HL-60/S4 treated with phorbol 12-myristate 13-acetate at 8.2 ng/mL for 4 days and 3 days (cell line): ENCODE results near the gene GJA3.

Experiments used
- in situ Hi-C: fragments of 300-500 bp; cut with MboI; formaldehyde crosslinking; loops from 2 replicates; pipeline ENCODE4 v1.15.0; 2022; ENCODE audit warnings: low sequenced_read_pairs

Gene GJA3

DNA sequence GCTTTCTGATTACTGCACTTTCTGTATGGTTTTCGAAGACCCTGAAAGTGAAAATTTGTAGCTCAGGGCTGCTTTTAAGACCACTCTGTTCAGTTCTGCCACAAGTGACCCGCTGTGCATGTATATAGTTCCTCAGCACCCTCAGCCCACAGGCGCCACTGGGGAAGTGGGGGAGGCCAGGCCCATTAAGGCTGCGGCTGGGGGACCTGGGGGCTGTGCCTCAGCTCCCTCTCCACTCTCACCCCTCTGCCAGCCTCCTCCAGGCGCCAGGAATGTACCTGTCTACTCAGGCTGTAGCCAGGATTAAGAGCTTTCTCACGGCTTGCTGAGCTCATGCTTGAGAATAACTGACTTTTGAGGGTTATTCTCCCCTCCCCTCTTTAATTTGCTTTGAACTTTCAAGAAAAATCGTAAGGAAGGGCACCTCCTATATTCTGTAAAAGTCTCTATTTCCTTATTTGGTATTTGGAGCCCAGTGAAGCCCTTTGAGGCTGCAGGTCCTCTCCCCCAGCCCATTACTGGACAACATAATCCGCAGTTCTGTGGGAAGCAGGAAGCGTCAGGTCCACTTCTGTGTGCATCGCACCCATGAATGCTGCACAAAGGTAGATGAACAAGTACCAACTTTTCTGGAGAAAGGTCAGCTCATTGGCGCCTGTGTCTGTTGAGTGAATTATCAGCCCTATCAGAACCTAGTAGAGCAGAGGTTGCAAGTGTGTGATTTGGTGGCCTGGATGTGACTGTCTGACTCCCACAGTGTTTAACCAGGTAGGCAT, 29.6 kb downstream of the GJA3 start:
- in situ Hi-C loops, result no loop called here

DNA sequence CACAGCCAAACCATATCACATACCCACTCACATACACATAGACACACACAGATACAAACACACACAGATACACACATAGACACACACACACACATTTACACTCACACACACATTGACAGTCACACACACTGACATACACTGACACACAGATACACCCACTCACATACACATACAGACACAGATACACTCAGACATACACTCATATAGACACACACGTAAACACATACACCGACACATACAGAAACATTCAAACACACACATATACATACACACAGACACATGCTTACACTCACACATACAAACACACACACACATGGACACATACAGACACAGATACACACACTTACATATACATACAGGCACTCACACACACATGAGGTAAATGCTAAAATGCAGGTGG, 30.2 kb downstream of the GJA3 start:
- in situ Hi-C loops, result no loop called here

DNA sequence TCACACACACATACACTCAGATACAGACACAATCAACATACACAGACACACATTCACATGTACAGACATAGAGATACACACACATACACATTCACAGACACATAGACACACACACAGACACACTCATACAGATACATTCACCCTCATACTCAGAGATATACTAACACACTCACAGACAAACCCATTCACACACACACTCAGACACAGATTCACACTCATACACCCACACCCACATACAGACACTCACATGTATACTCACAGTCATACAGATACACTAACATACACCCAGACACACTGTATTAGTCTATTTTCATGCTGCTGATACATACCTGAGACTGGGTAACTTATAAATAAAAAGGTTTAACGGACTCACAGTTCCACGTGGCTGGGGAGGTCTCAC, 30.8 kb downstream of the GJA3 start:
- in situ Hi-C loops, result no loop called here

DNA sequence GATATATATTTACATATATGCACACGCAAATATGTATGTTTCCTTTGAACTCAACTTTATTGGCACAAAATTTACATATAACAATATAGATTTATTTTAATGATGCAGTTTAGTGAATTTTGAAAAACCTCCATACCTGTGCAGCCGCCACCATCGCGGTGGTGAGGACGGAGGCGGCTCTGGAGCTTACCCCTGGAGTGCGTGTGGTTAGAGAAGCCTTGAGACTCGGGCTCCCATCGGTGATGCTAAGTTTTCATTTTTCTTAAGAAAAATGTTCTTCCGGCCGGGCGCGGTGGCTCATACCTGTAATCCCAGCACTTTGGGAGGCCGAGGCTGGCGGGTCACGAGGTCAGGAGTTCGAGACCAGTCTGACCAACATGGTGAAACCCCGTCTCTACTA, 31.8 kb downstream of the GJA3 start:
- in situ Hi-C loops, result no loop called here

- in situ Hi-C loops, result no loop called here
These were observed 32.4 kb downstream of the GJA3 start for GRCh38 chr13:20128459-20128931.

GRCh38 chr13:20127562-20128458, 33.0 kb downstream of the GJA3 start:
- in situ Hi-C loops, result no loop called here

DNA sequence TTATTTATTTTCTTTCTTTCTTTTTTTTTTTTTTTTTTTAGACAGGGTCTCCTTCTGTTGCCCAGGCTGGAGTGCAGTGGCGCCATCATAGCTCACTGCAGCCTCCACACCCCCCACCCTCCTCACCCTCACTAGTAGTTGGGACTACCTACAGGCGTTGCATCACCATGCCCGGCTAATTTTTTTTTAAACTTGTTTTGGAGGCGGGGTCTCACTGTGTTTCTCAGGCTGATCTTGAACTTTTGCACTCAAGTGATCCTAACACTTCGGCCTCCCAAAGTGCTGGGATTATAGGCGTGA, 33.6 kb downstream of the GJA3 start:
- in situ Hi-C loops, result no loop called here

DNA sequence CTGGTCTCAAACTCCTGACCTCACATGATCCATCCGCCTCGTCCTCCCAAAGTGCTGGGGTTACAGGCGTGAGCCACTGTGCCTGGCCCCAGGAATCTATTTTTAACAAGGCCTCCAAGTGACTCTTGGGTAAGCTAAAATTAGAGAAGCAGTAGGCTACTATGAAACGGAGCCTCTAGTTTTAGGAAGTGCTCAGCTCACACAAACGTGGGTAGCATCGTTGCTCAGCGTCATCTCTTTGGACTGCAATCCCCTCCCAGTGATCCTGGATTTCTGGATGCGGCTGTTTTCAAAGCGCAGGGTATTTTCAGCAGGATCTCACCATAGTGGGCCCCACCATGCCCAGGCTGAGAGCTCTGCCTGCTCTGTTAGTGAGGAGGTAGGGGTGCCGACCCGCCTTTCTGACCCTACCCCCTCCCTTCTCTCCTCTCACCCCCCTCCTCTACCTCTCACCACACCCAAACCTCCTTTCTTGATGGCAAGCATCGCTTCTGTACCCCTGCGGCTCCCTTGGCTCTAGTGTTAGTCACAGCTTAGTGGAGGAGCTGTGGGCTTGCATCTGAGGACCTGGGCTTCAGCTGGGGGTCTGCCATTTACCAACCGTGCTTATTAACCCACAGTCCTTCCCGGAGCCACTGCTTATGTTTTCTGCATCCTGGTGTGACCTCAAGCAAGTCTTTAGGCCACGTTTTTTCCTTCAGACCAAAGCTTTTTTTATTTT, 34.2 kb downstream of the GJA3 start:
- in situ Hi-C loops, result no loop called here

- in situ Hi-C loops, result no loop called here
These were observed 35.1 kb downstream of the GJA3 start for GRCh38 chr13:20125783-20126165.

DNA sequence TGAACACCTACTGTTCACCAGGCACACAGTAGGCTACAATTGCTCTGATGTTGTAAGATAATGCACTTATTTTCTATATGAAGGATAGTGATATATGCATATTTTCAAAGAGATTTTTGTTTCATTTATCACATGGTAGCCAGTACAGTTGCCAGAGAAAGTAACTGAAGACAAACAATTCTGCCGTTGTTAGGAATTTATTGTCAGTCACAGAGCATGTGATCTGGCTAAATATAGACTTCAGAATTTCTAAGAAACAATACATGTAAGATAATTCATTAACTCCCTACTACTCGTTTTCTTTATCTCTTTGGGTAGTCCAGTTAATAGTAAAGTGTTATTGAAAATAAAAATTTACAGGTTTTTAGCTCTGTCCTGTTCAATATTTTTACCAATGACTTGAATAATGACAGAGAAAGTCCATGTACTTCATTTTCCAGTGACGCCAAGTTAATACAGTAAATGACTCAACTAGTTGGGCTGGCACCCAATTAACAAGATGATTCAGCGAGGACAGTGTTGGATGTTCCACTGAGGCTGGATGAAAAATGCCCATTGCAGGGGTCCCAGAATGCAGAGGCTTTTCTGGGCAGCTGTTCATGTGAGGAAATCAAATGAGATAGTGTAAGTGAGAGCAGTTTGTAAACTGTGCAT, 35.6 kb downstream of the GJA3 start:
- in situ Hi-C loops, result no loop called here

- in situ Hi-C loops, result no loop called here
These were observed 36.5 kb downstream of the GJA3 start for GRCh38 chr13:20124303-20124702.

- in situ Hi-C loops, result no loop called here
These were observed 39.7 kb downstream of the GJA3 start for GRCh38 chr13:20121159-20121525.

- in situ Hi-C loops, result no loop called here
These were observed 40.9 kb downstream of the GJA3 start for GRCh38 chr13:20119960-20120359.

DNA sequence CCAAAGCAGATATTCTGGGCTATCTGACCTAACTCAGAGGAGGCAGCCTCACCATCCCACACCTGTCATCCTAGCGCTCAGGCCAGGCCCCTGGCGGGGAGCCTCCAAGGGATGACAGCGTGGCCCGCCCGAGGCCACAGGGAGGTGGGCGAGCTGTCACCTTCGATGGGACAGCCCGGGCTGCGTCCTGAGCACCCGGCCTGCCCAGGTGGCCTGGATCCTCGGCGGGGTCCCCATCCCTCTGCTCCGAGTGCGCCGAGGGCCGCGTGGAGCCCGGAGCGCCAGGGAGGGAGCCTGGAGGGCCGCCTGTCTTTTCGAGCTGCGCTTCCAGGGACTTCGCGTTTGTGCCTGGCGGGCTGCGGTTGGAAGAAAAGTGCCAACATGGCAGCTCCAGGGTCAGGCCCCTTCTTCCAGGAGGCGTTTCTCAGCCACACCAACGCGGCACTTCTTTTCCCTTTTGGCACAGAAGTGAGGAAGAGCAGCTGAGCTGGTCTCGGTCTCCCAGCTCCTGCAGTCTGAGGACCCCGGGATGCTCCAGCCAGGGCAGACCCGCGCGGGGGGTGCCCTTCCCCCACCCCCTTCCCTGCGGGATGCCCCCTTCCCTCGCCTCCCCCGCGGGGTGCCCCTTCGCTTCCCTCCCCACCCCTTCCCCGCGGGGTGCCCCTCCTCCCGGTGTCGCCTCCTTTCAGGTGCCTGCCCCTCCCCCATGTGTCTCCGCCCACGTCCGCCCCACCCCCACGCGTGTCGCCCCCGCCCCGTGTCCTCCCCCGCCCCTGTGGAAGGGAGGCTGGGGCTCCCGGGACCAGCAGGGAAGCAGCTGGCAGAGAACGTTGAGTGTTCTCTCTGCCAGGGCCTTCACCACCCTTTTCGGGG, 42.3 kb downstream of the GJA3 start:
- in situ Hi-C loops, result no loop called here

- in situ Hi-C loops, result no loop called here
These were observed 44.6 kb downstream of the GJA3 start for GRCh38 chr13:20116213-20116612.

DNA sequence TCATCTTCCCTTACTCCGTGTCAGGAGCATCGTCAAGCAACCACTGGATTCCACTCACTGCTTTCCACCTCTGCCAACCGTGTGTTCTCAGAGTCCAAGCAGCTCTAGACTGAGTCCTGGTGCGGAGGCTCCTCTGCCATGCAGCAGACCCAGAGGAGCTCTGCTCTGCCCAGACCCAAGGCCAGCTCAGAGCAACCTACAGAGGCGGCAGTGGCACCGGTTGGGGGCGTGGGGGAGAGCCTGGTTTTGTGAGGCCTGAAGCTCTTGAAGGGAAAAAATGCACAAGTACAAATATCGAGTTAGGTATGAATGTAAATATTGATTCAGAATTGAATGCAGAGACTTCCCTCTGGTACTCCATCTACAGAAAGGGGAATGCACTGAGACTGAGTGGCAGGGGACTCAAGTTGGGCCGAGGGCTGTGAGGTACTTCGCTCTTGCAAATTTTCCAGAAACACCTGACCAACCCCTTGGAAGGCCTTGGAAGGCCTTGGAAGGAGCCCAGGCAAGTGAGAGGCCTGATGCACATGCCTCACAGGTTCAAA, 46.7 kb downstream of the GJA3 start:
- in situ Hi-C loops, result no loop called here

DNA sequence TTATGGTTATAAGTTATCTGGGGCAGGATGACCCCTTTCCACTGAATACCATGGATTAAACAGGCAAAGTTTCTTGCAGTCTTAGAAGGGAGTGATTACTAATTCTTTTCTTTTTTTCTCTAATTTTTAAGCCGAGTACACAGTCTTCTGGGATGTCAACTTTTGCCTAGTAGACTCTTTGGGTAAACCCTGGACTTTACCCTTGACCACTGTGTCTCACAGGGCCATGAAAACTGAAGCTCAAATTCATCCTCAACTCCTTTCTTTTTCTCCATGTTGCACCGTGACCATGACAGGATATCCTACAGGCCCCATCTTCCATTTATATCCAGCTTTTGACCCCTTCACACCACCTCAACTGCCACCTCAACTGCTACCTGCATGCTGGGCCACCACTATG, 51.8 kb downstream of the GJA3 start:
- in situ Hi-C loops, result loop anchor here (10.0 kb wide), 1 partner anchor 56 kb away; the partner anchor contains the start of gene GJA3

DNA sequence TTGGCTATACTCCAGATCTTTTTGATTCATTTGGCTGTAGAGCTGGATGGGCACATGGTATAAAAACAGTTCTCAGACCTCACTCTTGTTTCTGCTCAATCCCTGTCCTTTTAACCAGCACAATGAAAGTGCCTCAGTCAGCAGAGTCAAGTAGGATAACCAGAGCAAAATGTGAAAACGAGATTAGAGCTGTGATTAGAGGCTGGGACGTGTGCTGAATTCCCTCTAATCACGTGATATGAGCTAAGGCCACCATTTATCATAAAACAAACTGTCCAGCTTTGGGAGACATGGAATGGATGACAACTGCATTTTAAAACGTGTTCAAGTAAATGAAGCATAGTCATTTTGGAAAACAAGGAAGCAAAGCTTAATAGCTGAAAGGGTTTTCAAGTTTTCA, 54.1 kb downstream of the GJA3 start:
- in situ Hi-C loops, result loop anchor here (10.0 kb wide), 1 partner anchor 58 kb away; the partner anchor contains the start of gene GJA3

- in situ Hi-C loops, result loop anchor here (10.0 kb wide), 1 partner anchor 60 kb away; the partner anchor contains the start of gene GJA3
These were observed 55.6 kb downstream of the GJA3 start for GRCh38 chr13:20105161-20105689.
